ENCODE measurements around the gene COCH. TPM values are rescaled to one million over a fixed set of nuclear protein-coding genes. Genes with fewer than 3 reads are reported as not detected.

COCH gene
- total RNA-seq, 4 donors from 2014 or later: 0.60 to 3.1 (median 1.8) TPM

DNA sequence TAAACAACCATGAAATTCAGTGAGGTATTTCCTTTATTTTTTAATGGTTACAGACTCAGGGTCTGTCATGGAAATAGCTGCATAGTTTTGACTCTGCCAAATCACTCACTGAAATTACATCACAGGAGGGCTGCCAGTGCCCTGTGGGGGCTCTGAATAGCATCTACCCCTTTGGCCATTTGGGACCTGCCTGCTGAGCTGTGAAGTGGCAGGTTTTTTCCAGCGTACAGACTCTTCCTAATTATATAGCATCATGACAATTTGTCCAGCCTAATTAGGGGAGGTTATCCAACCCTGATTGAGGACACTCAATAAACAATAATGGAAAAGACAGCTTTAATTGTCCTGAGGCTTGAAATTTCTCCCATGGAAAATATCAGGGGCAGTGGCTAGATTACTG, 1.8 kb upstream of the COCH start:
- WGBS, 2 donors (ENCODE audit: low coverage in 1 of 2): 85% methylated on average over 1 of the region's 1 CpG; no CpG with 5 or more reads in 1 of the 2 donors
- no peaks in the 10 kb centered on the region for H3K9me3 ChIP-seq
- in situ Hi-C loops (cut with MboI; ENCODE audit: low pct_ligation_motif_present in 1 of 4, low pct_unique_long_range_greater_than_20kb in 1 of 4, low sequenced_read_pairs in 3 of 4) (no loop called here), intact Hi-C loops (cut with DNase I; ENCODE audit: low total_unique reads) (no loop called here)
- no peak for DNase-seq
- TF ChIP-seq, protein P1, sequence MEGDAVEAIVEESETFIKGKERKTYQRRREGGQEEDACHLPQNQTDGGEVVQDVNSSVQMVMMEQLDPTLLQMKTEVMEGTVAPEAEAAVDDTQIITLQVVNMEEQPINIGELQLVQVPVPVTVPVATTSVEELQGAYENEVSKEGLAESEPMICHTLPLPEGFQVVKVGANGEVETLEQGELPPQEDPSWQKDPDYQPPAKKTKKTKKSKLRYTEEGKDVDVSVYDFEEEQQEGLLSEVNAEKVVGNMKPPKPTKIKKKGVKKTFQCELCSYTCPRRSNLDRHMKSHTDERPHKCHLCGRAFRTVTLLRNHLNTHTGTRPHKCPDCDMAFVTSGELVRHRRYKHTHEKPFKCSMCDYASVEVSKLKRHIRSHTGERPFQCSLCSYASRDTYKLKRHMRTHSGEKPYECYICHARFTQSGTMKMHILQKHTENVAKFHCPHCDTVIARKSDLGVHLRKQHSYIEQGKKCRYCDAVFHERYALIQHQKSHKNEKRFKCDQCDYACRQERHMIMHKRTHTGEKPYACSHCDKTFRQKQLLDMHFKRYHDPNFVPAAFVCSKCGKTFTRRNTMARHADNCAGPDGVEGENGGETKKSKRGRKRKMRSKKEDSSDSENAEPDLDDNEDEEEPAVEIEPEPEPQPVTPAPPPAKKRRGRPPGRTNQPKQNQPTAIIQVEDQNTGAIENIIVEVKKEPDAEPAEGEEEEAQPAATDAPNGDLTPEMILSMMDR (IDR thresholded peaks at IDR 0.05): no peak
- TF ChIP-seq EP300 (IDR thresholded peaks at IDR 0.05; ENCODE audit: low read depth) (no peak), POLR2A (IDR thresholded peaks at IDR 0.05) (no peak), POLR2AphosphoS5 (IDR thresholded peaks at IDR 0.05) (no peak)
- H3K27me3 ChIP-seq: peaks cover 61% of the 10 kb centered on the region
- H3K36me3 ChIP-seq: no peaks in the 10 kb centered on the region
- no peak overlapping the region for H3K27ac ChIP-seq
- peaks cover 8 to 21% (median 16%) of the 10 kb centered on the region in 4 donors for H3K4me1 ChIP-seq
- no peak overlapping the region for H3K4me3 ChIP-seq

DNA sequence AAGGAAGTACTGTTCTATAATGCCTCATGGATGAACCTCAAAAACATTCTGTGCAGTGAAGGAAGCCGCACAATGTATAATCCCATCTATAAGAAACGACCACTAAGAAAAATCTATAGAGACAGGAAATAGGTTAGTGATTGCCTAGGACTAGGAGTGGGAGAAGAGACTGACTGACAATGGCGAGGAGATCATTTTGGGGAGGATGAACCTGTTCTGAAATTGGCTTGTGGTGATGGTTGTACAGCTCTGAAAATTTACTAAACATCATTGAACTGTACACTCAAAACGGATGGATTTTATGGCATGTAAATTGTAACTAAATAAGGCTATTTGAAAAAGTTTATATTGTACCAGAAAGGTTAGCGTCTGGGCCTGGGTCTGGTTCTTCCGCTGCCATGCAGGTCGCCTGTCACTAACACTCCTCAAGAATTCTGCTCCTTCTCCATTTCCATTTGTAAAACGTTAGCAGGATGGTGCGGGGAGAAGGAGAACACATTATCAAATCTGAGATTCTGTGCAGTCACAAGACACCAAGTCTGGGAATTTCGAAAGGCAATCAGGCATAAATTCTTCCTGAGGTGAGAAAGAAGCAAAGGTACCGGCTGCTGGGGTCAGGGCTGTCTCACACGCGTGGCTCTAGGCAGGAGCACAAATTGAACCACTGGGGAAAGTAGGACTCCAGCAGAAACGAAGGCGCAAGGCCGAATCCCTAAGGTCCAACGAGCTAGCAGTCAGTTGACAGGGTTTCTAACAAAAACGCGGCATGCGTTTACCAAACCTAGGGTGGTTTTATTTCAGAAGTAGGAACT, 845 bp upstream of the COCH start:
- intact Hi-C loops (cut with DNase I; ENCODE audit: low total_unique reads): no loop called here
- peaks cover 8 to 21% (median 16%) of the 10 kb centered on the region in 4 donors for H3K4me1 ChIP-seq
- H3K27me3 ChIP-seq: peaks cover 61% of the 10 kb centered on the region
- TF ChIP-seq POLR2AphosphoS5 (IDR thresholded peaks at IDR 0.05): no peak
- TF ChIP-seq EP300 (IDR thresholded peaks at IDR 0.05; ENCODE audit: low read depth): no peak
- TF ChIP-seq POLR2A (IDR thresholded peaks at IDR 0.05): no peak
- TF ChIP-seq, protein P1 (IDR thresholded peaks at IDR 0.05): no peak
- no peak for DNase-seq
- peak overlapping the region in 3 of 4 donors; percentile 42 to 83 (median 63) for H3K4me3 ChIP-seq
- WGBS, 2 donors (ENCODE audit: low coverage in 1 of 2): 76 to 79% methylated on average over 7 to 20 of the region's 20 CpGs
- no peaks in the 10 kb centered on the region for H3K9me3 ChIP-seq
- no peak overlapping the region for H3K27ac ChIP-seq
- H3K36me3 ChIP-seq: no peaks in the 10 kb centered on the region
- in situ Hi-C loops (cut with MboI; ENCODE audit: low pct_ligation_motif_present in 1 of 4, low pct_unique_long_range_greater_than_20kb in 1 of 4, low sequenced_read_pairs in 3 of 4): no loop called here

DNA sequence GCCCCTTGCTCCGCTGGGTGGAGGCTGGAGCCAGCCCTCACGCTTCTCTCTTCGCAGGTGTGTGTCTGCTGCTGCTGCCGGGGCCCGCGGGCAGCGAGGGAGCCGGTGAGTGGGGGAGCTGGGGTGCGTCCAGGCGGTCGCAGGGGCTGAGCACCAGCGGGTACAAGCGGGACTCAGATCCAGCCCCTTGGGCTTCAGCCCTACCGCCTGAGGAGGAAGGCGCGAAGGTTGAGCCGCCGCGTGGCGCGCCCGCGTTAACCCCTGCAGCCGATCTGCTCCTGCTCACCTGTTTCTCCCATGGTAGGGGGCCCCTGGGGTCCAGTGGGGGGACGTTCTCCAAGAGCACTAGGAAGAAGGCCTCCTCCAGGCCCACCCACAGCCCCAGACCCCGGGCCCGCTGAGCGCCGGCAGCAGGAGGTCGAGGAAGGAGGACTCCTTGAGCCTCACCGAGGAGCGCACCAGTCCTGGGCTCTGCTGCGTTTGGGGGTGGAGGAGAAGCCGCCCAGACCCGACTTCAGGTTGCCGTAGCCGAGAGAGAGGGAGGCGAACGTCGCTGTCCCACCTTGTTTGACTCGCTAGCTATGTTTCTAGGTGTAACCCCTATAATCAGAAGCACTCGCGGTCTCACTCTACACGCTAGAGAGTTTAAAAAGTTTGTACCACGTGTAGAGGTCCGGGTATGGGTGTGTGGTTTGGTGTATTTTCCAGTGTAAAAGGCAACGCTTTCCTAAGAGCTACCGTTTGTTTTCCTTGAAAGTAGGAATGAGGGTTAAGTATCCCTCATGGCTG, 834 bp downstream of the COCH start:
- DNase-seq: peak; percentile 10

DNA sequence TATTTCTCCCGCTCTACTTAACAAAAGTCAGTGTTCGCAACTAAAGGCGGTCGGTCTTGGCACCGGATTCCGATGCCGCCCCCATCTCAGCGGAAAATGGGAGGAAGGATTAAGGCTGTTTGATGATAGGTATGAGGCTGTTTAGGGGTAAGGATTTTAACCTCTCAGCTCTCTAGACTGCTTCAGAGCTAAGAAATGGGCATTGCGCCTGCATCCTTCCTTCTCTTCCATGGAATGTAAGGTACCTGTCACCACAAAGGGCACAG, 1.4 kb downstream of the COCH start:
- no peak for TF ChIP-seq POLR2A (IDR thresholded peaks at IDR 0.05)
- no peak for TF ChIP-seq EP300 (IDR thresholded peaks at IDR 0.05; ENCODE audit: low read depth)
- TF ChIP-seq, protein P1 (IDR thresholded peaks at IDR 0.05): no peak
- no peak for TF ChIP-seq POLR2AphosphoS5 (IDR thresholded peaks at IDR 0.05)
- peaks cover 60% of the 10 kb centered on the region for H3K27me3 ChIP-seq
- WGBS, 2 donors (ENCODE audit: low coverage in 1 of 2): 77% methylated on average over 9 of the region's 9 CpGs; no CpG with 5 or more reads in 1 of the 2 donors
- H3K27ac ChIP-seq: no peak overlapping the region
- intact Hi-C loops (cut with DNase I; ENCODE audit: low total_unique reads): no loop called here
- no peaks in the 10 kb centered on the region for H3K36me3 ChIP-seq
- no peak for DNase-seq
- in situ Hi-C loops (cut with MboI; ENCODE audit: low pct_ligation_motif_present in 1 of 4, low pct_unique_long_range_greater_than_20kb in 1 of 4, low sequenced_read_pairs in 3 of 4): no loop called here
- peaks cover 8 to 21% (median 16%) of the 10 kb centered on the region in 4 donors for H3K4me1 ChIP-seq
- no peaks in the 10 kb centered on the region for H3K9me3 ChIP-seq
- no peak overlapping the region for H3K4me3 ChIP-seq

More for the DNA sequence above, 834 bp downstream of the COCH start:
- in situ Hi-C loops (cut with MboI; ENCODE audit: low pct_ligation_motif_present in 1 of 4, low pct_unique_long_range_greater_than_20kb in 1 of 4, low sequenced_read_pairs in 3 of 4) (no loop called here), intact Hi-C loops (cut with DNase I; ENCODE audit: low total_unique reads) (no loop called here)
- no peaks in the 10 kb centered on the region for H3K9me3 ChIP-seq
- WGBS, 2 donors (ENCODE audit: low coverage in 1 of 2): 0 to 13% methylated on average over 11 to 34 of the region's 48 CpGs
- no peaks in the 10 kb centered on the region for H3K36me3 ChIP-seq
- H3K4me3 ChIP-seq: peak overlapping the region; percentile 36 to 83 (median 52)
- peaks cover 8 to 21% (median 16%) of the 10 kb centered on the region in 4 donors for H3K4me1 ChIP-seq
- no peak for TF ChIP-seq POLR2A (IDR thresholded peaks at IDR 0.05)
- TF ChIP-seq EP300 (IDR thresholded peaks at IDR 0.05; ENCODE audit: low read depth): no peak
- TF ChIP-seq, protein P1 (IDR thresholded peaks at IDR 0.05): no peak
- TF ChIP-seq POLR2AphosphoS5 (IDR thresholded peaks at IDR 0.05): no peak
- H3K27ac ChIP-seq: no peak overlapping the region
- peaks cover 61% of the 10 kb centered on the region for H3K27me3 ChIP-seq

Data from transverse colon (tissue), 4 donors.